ENCODE data around the gene ZDHHC14. TPM values are rescaled to one million over a fixed set of nuclear protein-coding genes. Genes with fewer than 3 reads are reported as not detected.

ZDHHC14 gene
- polyA plus RNA-seq, 2 of the 4 experiments (the other 2 are of a cell fraction), result 2.2 to 2.8 TPM

GRCh38 chr6:157658301-157658700 lies 277.3 kb downstream of the ZDHHC14 start:
- 91% methylated on average over 4 of the region's 4 CpGs for WGBS (ENCODE audit: missing lambda C conversion rate)

GRCh38 chr6:157659536-157660271 lies 278.7 kb downstream of the ZDHHC14 start:
- Histone ChIP-seq H3K4me3 (no peak overlapping the region), H3K27ac (no peak overlapping the region), H3K9me3 (no peaks in the 10 kb centered on the region), H3K4me1 (no peaks in the 10 kb centered on the region), H3K4me2 (no peak overlapping the region)
- WGBS (ENCODE audit: missing lambda C conversion rate), result 95% methylated on average over 19 of the region's 19 CpGs
- TF ChIP-seq HOXB5 (CRISPR knock-in tag; IDR thresholded peaks at IDR 0.05), result no peak
- TF ChIP-seq RCOR1 (IDR thresholded peaks at IDR 0.05; ENCODE audit: low read depth, low read length), result no peak
- TF ChIP-seq E2F6 (IDR thresholded peaks at IDR 0.05; ENCODE audit: borderline replicate concordance, low read depth), result no peak
- TF ChIP-seq CBX2 (IDR thresholded peaks at IDR 0.05; ENCODE audit: borderline replicate concordance, low read depth), result no peak
- no peak for TF ChIP-seq ESRRA (IDR thresholded peaks at IDR 0.05; ENCODE audit: borderline replicate concordance, low read length)
- TF ChIP-seq KDM1A (IDR thresholded peaks at IDR 0.05; ENCODE audit: low read depth), result no peak
- TF ChIP-seq PHF8 (IDR thresholded peaks at IDR 0.05; ENCODE audit: borderline replicate concordance, low read depth), result no peak
- no peak for TF ChIP-seq PBX3 (IDR thresholded peaks at IDR 0.05)
- no peak for TF ChIP-seq SMC3 (IDR thresholded peaks at IDR 0.05)
- no peak for TF ChIP-seq MYC (IDR thresholded peaks at IDR 0.05; ENCODE audit: borderline replicate concordance, low read length)
- ATAC-seq, result no peak
- no peak for DNase-seq (ENCODE audit: low read depth in 1 of 2, low spot score in 1 of 2)
- POLR2A ChIA-PET, result no interaction called here
- FAIRE-seq, result no peak
- CTCF ChIA-PET, result interaction anchor here (0.6 to 1.0 kb wide), 2 partner anchors 8 to 237 kb away, joined by 3 to 4 read pairs; no protein-coding TSS in a partner anchor

More at GRCh38 chr6:157658301-157658700, 277.3 kb downstream of the ZDHHC14 start:
- ChIA-PET POLR2A (no interaction called here), CTCF (interaction anchor here (2.1 kb wide), 1 partner anchor 344 kb away, joined by 7 read pairs; no protein-coding TSS in a partner anchor)
- Histone ChIP-seq H3K27ac (no peak overlapping the region), H3K4me3 (no peak overlapping the region), H3K9me3 (no peaks in the 10 kb centered on the region), H3K4me2 (no peak overlapping the region), H3K4me1 (no peaks in the 10 kb centered on the region)
- no peak for TF ChIP-seq EHMT2 (IDR thresholded peaks at IDR 0.05; ENCODE audit: low read depth)
- no peak for TF ChIP-seq ZSCAN20 (CRISPR knock-in tag; IDR thresholded peaks at IDR 0.05)
- no peak for TF ChIP-seq MAX (IDR thresholded peaks at IDR 0.05)
- TF ChIP-seq RAD21 (conservative IDR thresholded peaks at IDR 0.05 in 1 of 2, IDR thresholded peaks at IDR 0.05 in 1 of 2), result no peak
- no peak for TF ChIP-seq SREBF2 (IDR thresholded peaks at IDR 0.05)
- no peak for TF ChIP-seq FOXS1 (CRISPR knock-in tag; IDR thresholded peaks at IDR 0.05)
- no peak for TF ChIP-seq KDM1A (IDR thresholded peaks at IDR 0.05; ENCODE audit: low read depth)
- TF ChIP-seq ZNF302 (CRISPR knock-in tag; IDR thresholded peaks at IDR 0.05), result no peak
- no peak for TF ChIP-seq NPAS2 (CRISPR knock-in tag; IDR thresholded peaks at IDR 0.05; ENCODE audit: borderline replicate concordance)
- TF ChIP-seq PBX3 (IDR thresholded peaks at IDR 0.05), result no peak
- no peak for TF ChIP-seq SMC3 (IDR thresholded peaks at IDR 0.05)
- FAIRE-seq (no peak), DNase-seq (ENCODE audit: low read depth in 1 of 2, low spot score in 1 of 2) (no peak), ATAC-seq (no peak)

- ATAC-seq (no peak), DNase-seq (ENCODE audit: low read depth in 1 of 2, low spot score in 1 of 2) (no peak), FAIRE-seq (no peak)
- H3K4me2 ChIP-seq, result no peak overlapping the region
- POLR2A ChIA-PET, result no interaction called here
- H3K9me3 ChIP-seq, result no peaks in the 10 kb centered on the region
- H3K27ac ChIP-seq, result no peak overlapping the region
- H3K4me3 ChIP-seq, result no peak overlapping the region
- CTCF ChIA-PET, result interaction anchor here (0.6 kb wide), 1 partner anchor 237 kb away, joined by 4 read pairs; no protein-coding TSS in a partner anchor
- WGBS (ENCODE audit: missing lambda C conversion rate), result 77% methylated on average over 5 of the region's 5 CpGs
- H3K4me1 ChIP-seq, result no peaks in the 10 kb centered on the region
- TF ChIP-seq RNF2 (IDR thresholded peaks at IDR 0.05; ENCODE audit: borderline replicate concordance, low read depth) (no peak), HES2 (IDR thresholded peaks at IDR 0.05) (no peak), CBX2 (IDR thresholded peaks at IDR 0.05; ENCODE audit: borderline replicate concordance, low read depth) (no peak), ELK1 (IDR thresholded peaks at IDR 0.05; ENCODE audit: low read depth, low read length) (no peak), E2F6 (IDR thresholded peaks at IDR 0.05; ENCODE audit: borderline replicate concordance, low read depth) (no peak), MAFK (IDR thresholded peaks at IDR 0.05; ENCODE audit: partially characterized antibody) (no peak), POLR2AphosphoS2 (conservative IDR thresholded peaks at IDR 0.05; ENCODE audit: low read length) (no peak), JUN (IDR thresholded peaks at IDR 0.05) (no peak), RFX5 (IDR thresholded peaks at IDR 0.05) (no peak)
Measured at GRCh38 chr6:157660414-157660813, 279.4 kb downstream of the ZDHHC14 start.

Data from A549 (cell line).